Right renal cortex interstitium (tissue), 3 donors: ENCODE data around the gene DPAGT1. TPM values are rescaled to one million over a fixed set of nuclear protein-coding genes. Genes with fewer than 3 reads are reported as not detected.

Experiments
- DNase-seq, 3 donors: peaks; one replicate each; pipeline ENCODE4 v3.0.0-alpha.2; 2013; ENCODE audit warnings: low read depth in 3 of 3, low spot score in 2 of 3
- polyA plus RNA-seq, 3 donors: library from polyadenylated mRNA; unstranded; fragments of 120-200 nt; gene quantifications; one replicate each; pipeline ENCODE4 v1.2.1, GENCODE V29; 2013; ENCODE audit not compliant: insufficient read length in 3 of 3

The DPAGT1 gene
- polyA plus RNA-seq, 3 donors = 55.7 to 62.6 (median 56.9) TPM

- DNase-seq = peak; percentile 98 to 99 (median 99)
Measured at GRCh38 chr11:119095066-119095880, 6.4 kb downstream of the DPAGT1 start.

GRCh38 chr11:119094816-119095065, 6.9 kb downstream of the DPAGT1 start:
- no peak for DNase-seq

DNA sequence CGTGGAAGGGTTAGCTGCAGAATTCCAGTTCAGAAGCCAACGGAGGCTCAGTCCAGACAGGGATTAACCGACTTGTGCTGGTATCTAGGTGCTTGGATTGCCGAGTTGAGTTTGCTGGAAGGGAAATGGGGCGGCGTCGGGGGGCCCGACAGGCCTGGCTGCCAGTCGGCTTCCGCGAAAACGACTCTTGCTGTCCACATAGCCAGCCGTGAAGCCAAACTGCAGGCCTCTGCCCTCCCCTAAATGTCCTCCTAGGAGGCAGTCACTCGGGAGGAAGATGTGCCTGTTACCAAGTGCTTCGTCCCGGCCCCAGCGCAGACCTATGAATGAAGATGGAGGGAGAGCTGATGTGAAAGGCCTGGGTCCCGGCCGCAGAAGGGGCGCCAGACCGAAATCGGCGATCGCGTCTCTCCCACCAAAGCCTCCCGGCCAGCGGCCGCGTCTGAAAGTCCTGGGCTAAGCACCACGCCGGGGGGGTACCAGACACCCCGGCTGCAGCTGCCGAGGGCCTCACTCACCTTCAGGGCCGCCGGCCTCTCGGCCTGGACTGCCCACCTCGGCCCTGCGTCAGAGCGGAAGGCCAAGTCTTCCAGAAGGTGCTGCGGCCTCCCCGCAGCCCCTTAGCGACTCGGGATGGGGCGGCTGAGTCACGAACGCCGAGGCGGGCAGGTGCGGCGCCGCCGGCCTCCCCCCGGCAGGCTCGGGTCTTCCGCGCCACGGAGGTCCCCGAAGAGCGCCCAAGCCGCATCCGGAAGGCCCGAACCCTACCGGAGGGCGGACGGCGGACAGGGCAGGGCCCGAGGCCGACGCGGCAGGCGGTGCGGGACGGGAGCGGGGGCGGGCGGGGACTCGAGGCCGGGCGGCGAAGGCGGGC, 7.5 kb downstream of the DPAGT1 start:
- DNase-seq = no peak

- no peak for DNase-seq
Measured at GRCh38 chr11:119092880-119093842, 8.5 kb downstream of the DPAGT1 start.

GRCh38 chr11:119091966-119092879, 9.4 kb downstream of the DPAGT1 start:
- no peak for DNase-seq

DNA sequence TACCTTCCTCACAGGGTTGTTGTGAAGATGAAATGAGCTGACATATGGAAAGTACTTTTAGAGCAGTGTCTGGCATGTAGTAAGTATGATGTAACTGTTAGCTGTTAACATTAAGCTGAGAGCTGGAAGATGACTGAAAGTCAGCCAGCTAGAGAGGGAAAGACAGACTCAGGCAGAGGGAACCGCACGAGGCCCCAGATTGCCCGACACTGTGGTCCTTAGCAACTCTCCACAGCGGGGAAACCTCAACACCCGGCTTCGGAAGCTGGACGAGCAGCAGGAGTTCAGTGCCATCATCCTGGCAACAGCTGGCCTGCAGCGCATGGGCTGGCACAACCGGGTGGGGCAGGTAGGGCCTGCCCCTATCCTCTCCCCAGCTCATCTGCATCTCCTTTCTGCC, 10.5 kb downstream of the DPAGT1 start:
- DNase-seq = no peak

- DNase-seq = no peak
Measured at GRCh38 chr11:119089319-119089718, 12.3 kb downstream of the DPAGT1 start.

DNA sequence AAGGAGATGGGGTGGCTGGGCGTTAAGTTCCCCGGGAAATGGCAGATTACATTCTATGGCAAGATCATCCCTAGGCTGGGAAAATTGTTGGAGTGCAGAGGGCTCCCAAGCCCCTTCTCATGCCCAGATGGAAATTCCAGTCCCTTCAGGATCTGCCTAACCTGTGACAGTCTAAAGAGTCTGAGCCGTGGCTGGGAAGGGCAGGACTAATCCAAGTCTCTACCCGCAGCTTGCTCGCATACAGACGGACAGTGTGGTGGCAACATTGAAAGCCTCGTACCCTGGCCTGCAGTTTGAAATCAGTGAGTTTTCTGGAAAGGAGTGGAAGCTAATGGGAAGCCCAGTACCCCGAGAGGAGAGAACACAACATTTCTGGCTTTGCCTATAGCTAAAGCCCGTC, 13.2 kb downstream of the DPAGT1 start:
- DNase-seq = no peak

- no peak for DNase-seq
Measured at GRCh38 chr11:119087747-119088241, 13.9 kb downstream of the DPAGT1 start.

- DNase-seq = no peak
Measured at GRCh38 chr11:119087123-119087522, 14.5 kb downstream of the DPAGT1 start.

DNA sequence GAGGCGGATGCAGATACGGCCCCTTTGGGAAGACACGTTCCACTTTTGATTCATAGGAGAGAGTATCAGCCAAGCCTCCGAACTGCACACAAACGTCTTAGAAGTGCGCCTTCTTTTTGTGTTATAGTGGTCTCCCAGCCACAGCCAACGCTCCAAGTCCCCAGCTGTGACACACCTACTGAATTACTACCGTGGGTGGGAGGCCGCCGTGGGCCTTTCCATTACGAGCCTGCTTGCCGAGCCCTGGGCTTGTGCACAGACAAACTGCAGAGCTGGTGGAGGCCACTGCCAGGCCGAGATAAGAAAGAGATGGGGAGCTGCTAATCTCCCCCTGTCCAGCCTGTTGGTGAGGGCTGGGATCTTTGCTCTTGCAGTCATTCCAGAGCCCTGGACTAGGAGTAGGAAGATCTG, 16.2 kb downstream of the DPAGT1 start:
- DNase-seq = no peak

DNA sequence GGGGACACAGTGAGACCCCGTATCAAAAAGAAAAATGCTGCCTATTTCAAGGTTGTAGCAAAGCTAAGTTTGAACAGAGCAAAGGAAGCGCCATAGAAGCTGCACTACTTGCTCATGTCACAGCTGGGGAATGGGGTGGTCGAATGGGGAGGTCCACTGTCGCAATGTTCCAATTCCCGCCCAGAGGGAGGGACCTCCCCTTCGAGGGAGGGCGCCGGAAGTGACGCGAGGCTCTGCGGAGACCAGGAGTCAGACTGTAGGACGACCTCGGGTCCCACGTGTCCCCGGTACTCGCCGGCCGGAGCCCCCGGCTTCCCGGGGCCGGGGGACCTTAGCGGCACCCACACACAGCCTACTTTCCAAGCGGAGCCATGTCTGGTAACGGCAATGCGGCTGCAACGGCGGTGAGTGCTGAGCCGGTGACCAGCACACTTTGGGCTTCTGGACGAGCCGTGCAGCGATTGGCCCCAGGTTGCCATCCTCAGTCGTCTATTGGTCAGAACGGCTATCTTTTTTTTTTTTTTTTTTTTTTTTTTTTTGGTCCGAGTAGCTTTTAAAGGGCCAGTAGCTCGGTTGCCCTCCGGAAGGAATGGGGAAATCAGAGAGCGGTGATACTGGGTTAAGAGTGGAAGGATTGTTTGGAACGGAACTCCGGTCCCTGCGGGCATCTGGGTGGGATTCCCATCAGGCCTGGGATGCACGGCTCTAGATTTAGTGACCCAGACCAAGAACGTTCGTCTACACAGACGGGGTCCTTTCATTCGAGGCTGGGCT, 16.8 kb downstream of the DPAGT1 start, which contains the start of gene HMBS:
HMBS (plus strand) TSS at position 219 of the 774 bp plus-strand sequence; CDS start at position 372, 153 bp downstream.
- peak; percentile 91 to 93 (median 93) for DNase-seq

- no peak for DNase-seq
Measured at GRCh38 chr11:119081682-119082260, 19.9 kb downstream of the DPAGT1 start.

DNA sequence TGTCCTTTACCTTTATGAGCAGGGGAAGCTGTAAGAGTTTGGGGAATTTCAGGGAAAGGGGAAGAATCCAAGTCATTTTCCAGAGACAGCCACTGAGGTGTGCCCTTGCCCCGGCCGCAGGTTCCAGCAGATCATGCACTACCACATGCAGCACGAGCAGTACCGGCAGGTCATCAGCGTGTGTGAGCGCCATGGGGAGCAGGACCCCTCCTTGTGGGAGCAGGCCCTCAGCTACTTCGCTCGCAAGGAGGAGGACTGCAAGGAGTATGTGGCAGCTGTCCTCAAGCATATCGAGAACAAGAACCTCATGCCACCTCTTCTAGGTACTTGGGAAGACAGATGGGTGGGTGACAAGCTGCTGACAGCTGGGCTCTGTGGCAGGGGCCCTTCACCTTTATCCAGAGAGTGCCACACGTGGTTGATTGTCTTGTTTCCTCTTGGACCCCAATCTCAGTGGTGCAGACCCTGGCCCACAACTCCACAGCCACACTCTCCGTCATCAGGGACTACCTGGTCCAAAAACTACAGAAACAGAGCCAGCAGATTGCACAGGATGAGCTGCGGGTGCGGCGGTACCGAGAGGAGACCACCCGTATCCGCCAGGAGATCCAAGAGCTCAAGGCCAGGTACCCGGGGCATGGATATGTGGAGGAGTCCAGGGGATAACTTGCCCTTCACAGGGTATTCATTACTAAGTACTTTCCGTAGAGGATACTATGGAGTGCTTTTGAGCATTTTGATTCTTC, 22.8 kb downstream of the DPAGT1 start:
- no peak for DNase-seq

DNA sequence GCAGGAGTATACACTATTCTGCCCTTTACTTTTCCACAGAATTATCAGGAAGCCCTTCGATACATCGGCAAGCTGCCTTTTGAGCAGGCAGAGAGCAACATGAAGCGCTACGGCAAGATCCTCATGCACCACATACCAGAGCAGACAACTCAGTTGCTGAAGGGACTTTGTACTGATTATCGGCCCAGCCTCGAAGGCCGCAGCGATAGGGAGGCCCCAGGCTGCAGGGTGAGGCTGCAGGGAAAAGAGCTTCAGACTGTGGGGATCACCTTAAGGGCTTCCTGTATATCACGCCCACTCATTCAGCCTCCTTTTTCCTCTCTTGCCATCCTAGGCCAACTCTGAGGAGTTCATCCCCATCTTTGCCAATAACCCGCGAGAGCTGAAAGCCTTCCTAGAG, 23.8 kb downstream of the DPAGT1 start:
- no peak for DNase-seq

DNA sequence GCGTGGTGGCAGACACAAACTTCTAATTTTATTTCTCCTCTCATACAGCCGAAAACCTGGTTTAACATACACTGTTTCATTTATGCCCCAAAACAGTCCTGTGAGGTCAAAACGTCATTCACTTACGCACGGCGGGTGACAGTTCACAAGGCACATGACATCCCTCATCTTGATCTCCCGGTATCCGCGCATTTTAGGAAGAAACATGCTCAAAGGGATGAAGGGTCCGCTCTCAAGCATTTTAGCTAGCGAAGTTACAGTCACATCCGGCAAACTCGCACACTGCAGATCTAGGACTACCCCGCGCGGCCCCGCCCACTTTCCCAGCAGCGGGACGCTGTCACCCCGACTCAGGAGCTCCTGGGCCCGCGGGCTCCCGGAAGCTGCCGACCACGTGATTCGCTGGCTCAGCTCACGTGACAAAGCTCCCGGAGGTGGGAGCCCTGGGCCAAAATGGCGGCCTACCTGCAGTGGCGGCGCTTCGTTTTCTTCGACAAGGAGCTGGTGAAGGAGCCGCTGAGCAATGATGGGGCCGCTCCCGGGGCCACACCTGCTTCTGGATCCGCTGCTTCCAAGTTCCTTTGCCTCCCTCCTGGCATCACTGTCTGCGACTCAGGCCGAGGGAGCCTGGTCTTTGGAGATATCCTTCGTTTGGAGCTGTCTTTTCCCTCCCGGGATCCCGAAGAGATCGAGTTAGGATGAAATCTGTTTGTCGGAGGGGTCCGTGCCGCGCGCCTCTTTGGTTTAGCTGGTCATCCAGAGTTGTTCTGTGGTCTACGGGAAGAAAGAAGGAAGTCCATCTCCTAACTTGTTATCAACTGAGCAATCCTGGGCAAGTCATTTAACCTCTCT, 34.1 kb downstream of the DPAGT1 start, which contains the start of gene VPS11:
VPS11 (plus strand) TSS at position 448 of the 852 bp plus-strand sequence; CDS start at position 454, 6 bp downstream.
- peak; percentile 71 to 89 (median 88) for DNase-seq

GRCh38 chr11:119065369-119065768, 36.3 kb downstream of the DPAGT1 start:
- DNase-seq = no peak
